HepG2 (cell line): ENCODE measurements around the gene RPLP1. TPM values are rescaled to one million over a fixed set of nuclear protein-coding genes. Genes with fewer than 3 reads are reported as not detected.

Experiments
- ATAC-seq: fragments of 200-7000 bp; cut with Tn5 transposase; 3 replicates; pipeline ENCODE4 v1.9.1; 2020; ENCODE audit warnings: mild to moderate bottlenecking, moderate library complexity
- BruUV-seq: library from RNA; stranded (reverse); fragments of 400-500 nt; replicated peaks from 2 replicates; lab custom pipeline; 2021; lab: Mats Ljungman, UMichigan
- CTCF ChIA-PET: fragments of 300-600 bp; formaldehyde crosslinking; extraction: SDS; loops from one replicate; lab custom pipeline; 2021; ENCODE audit warnings: low total read pairs, inconsistent platforms, low intra/inter-chr PET ratio; lab: Yijun Ruan, JAX
- POLR2A ChIA-PET: fragments of 350-600 bp; sonication (Branson Sonifier 250); formaldehyde crosslinking; loops from one replicate; lab custom pipeline; 2020; ENCODE audit warnings: antibody characterized with exemption, inconsistent platforms; lab: Yijun Ruan, JAX
- DNase-seq: peaks from one replicate; pipeline ENCODE4 v3.0.0-alpha.2; 2015; ENCODE audit warnings: low spot score
- FAIRE-seq: peaks from 3 replicates; lab custom pipeline; 2011; peaks lifted over from hg19 to GRCh38; lab: Jason Lieb, UNC
- H2AFZ ChIP-seq: one replicate; pipeline ENCODE4 v1.6.1; 2011; ENCODE audit warnings: low read length, inconsistent platforms
- H3K27ac ChIP-seq: fragments of 300-600 bp; 3 replicates; pipeline ENCODE4 v1.8.0; 2011; ENCODE audit warnings: mixed run types, mild to moderate bottlenecking, mixed read lengths, low read length, inconsistent platforms; ENCODE audit not compliant: insufficient read depth; ENCODE audit errors: extremely low read length
- H3K27me3 ChIP-seq, 2 experiments: fragments of 200-600 bp in 1 of 2; 2 replicates in 1 of 2; 3 replicates in 1 of 2; pipeline versions ENCODE4 v1.6.0 to v1.8.0; 2011; ENCODE audit warnings: low read length in 2 of 2, mild to moderate bottlenecking in 2 of 2, moderate library complexity in 2 of 2, inconsistent platforms in 1 of 2; ENCODE audit not compliant: insufficient read depth in 2 of 2, control insufficient read depth in 1 of 2
- H3K36me3 ChIP-seq, 2 experiments: fragments of 200-600 bp in 1 of 2; replicated peaks in 1 of 2; 2 replicates in 1 of 2; 3 replicates in 1 of 2; pipeline versions ENCODE4 v1.5.1 to v1.8.0; 2011; ENCODE audit warnings: low read length in 2 of 2, inconsistent platforms in 1 of 2; ENCODE audit not compliant: insufficient read depth in 2 of 2, control insufficient read depth in 1 of 2
- H3K4me1 ChIP-seq: 2 replicates; pipeline ENCODE4 v1.5.1; 2012; ENCODE audit warnings: low read length, inconsistent platforms; ENCODE audit not compliant: insufficient read depth
- H3K4me2 ChIP-seq: 2 replicates; pipeline ENCODE4 v1.6.0; 2011; ENCODE audit warnings: low read depth, low read length, inconsistent platforms
- H3K4me3 ChIP-seq, 3 experiments: fragments of 200-600 bp in 1 of 3; sonication (generic), shearing (Covaris generic) in 1 of 3; replicated peaks in 1 of 3; 2 replicates each; pipeline ENCODE4 v1.5.1; 2011 to 2016; ENCODE audit warnings: low read length in 3 of 3, inconsistent platforms in 2 of 3, low read depth in 2 of 3, mild to moderate bottlenecking in 2 of 3, control low read depth in 1 of 3, mixed read lengths in 1 of 3; ENCODE audit not compliant: insufficient read depth in 1 of 3
- H3K79me2 ChIP-seq: one replicate; pipeline ENCODE4 v1.6.1; 2011; ENCODE audit warnings: low read length, inconsistent platforms; ENCODE audit not compliant: insufficient read depth
- H3K9ac ChIP-seq: 2 replicates; pipeline ENCODE4 v1.6.0; 2011; ENCODE audit warnings: mild to moderate bottlenecking, low read depth, low read length, inconsistent platforms; ENCODE audit not compliant: insufficient read depth
- H3K9me3 ChIP-seq: 2 replicates; pipeline ENCODE4 v1.5.1; 2012; ENCODE audit warnings: mild to moderate bottlenecking, low read length
- H4K20me1 ChIP-seq: 2 replicates; pipeline ENCODE4 v1.6.0; 2011; ENCODE audit warnings: inconsistent platforms, mild to moderate bottlenecking, low read length, moderate library complexity; ENCODE audit not compliant: insufficient read depth
- BRCA1 ChIP-seq: sonication (generic); formaldehyde crosslinking; IDR thresholded peaks from 2 replicates; pipeline ENCODE4 v1.4.0; 2020; ENCODE audit warnings: missing genetic modification reagents
- FOXK1 ChIP-seq: sonication (generic); formaldehyde crosslinking; IDR thresholded peaks from 2 replicates; pipeline ENCODE4 v1.4.0; 2020; ENCODE audit warnings: low read depth, missing genetic modification reagents, borderline replicate concordance
- KDM5A ChIP-seq: fragments of 200-600 bp; sonication (generic); IDR thresholded peaks from 2 replicates; pipeline ENCODE4 v1.7.0; 2018; ENCODE audit warnings: antibody characterized with exemption, mild to moderate bottlenecking, low read length, borderline replicate concordance
- SSRP1 ChIP-seq: IDR thresholded peaks from 2 replicates; pipeline ENCODE4 v1.6.1; 2016; ENCODE audit warnings: control low read depth
- YY1 ChIP-seq: IDR thresholded peaks from 2 replicates; pipeline ENCODE4 v1.6.1; 2011; ENCODE audit warnings: low read length, low read depth, moderate library complexity, mild to moderate bottlenecking; ENCODE audit not compliant: insufficient read depth, insufficient replicate concordance
- WGBS: methylation state at CpG from one replicate; pipeline ENCODE4 v1.1.6; 2017; ENCODE audit warnings: low lambda C conversion rate; 5-methylcytosine and 5-hydroxymethylcytosine counted together
- in situ Hi-C: cut with HindIII; loops from 2 replicates; pipeline ENCODE4 v1.10.0; 2017; ENCODE audit warnings: low pct_unique_long_range_greater_than_20kb; ENCODE audit not compliant: extremely low pct_ligation_motif_present
- intact Hi-C: fragments of 100-400 bp; cut with micrococcal nuclease; formaldehyde crosslinking; loops from one replicate; pipeline ENCODE4 v1.10.0; 2022; ENCODE audit not compliant: unreplicated experiment
- polyA plus RNA-seq, 8 experiments: library from polyadenylated mRNA; depleted of rRNA in 3 of 8; stranded (reverse) in 7 of 8; unstranded in 1 of 8; fragments of >200 nt; fragmentation: Illumina TruSeq in 4 of 8; extraction: Trizol in 4 of 8; gene quantifications; 2 replicates each; pipeline versions ENCODE4 v1.2.1 to v1.2.3, GENCODE V29; 2011 to 2016; ENCODE audit warnings: low read depth in 4 of 8, missing spikeins in 1 of 8, mixed read lengths in 1 of 8; ENCODE audit not compliant: insufficient read depth in 1 of 8
- total RNA-seq, 5 experiments: library from RNA; depleted of rRNA; stranded (reverse); fragments of >200 nt; fragmentation: Illumina TruSeq; extraction: Trizol; gene quantifications; 2 replicates each; pipeline ENCODE4 v1.2.3, GENCODE V29; 2016; ENCODE audit warnings: low read depth in 1 of 5
- TF ChIP-seq, protein P1 (sequence below): sonication (generic); formaldehyde crosslinking; IDR thresholded peaks from 2 replicates; pipeline ENCODE4 v1.5.1; 2020; ENCODE audit warnings: mild to moderate bottlenecking, missing genetic modification reagents, moderate library complexity
- TF ChIP-seq, protein P2 (sequence below): sonication (generic); formaldehyde crosslinking; IDR thresholded peaks from 2 replicates; pipeline ENCODE4 v1.9.0; 2022; ENCODE audit warnings: missing genetic modification reagents, mild to moderate bottlenecking, borderline replicate concordance
- TF ChIP-seq, protein P3 (sequence below): IDR thresholded peaks from 2 replicates; pipeline ENCODE4 v1.6.1; 2016; ENCODE audit warnings: missing compliant biosample characterization, missing genetic modification reagents, borderline replicate concordance

Gene RPLP1
- total and polyA plus RNA-seq, 2 of the 13 experiments (the other 11 are each of a cell fraction or from before 2014, with no cell fraction given), result 817 to 929 TPM

DNA sequence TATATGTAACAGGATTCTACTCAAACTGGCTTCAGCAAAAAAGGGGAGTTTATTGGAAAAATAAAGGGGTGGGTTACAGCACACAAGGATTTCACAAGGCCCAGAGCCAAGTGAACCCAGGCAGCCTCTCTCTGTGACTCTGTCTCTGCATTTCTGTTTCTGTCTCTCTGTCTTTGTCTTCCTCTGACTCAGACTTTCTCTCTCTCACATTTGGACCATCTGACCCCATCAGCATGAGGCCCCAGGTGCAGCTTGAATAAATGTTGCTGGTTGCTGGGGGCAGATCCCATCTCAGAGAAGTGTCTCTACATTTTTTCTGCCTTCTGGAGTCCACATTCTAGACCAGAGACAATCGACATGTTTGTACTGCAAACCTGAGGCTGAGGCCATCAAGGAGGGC, 45.0 kb downstream of the RPLP1 start:
- ChIA-PET POLR2A (no interaction called here), CTCF (no interaction called here)
- Histone ChIP-seq H3K27me3 (peaks cover 1 to 18% of the 10 kb centered on the region in 2 experiments; a peak in 4 of 5 replicates), H2AFZ (no peak overlapping the region), H3K9ac (no peak overlapping the region), H3K4me1 (no peaks in the 10 kb centered on the region), H3K79me2 (no peaks in the 10 kb centered on the region), H3K27ac (no peak overlapping the region), H3K4me2 (no peak overlapping the region), H3K9me3 (no peaks in the 10 kb centered on the region), H4K20me1 (no peaks in the 10 kb centered on the region), H3K36me3 (no peaks in the 10 kb centered on the region), H3K4me3 (no peak overlapping the region)
- DNase-seq, result no peak
- intact Hi-C loops, result no loop called here
- no peak for FAIRE-seq
- in situ Hi-C loops, result no loop called here
- TF ChIP-seq SSRP1 (CRISPR knock-in tag), result no peak
- no peak for TF ChIP-seq KDM5A
- no peak for TF ChIP-seq BRCA1
- TF ChIP-seq, protein P1, sequence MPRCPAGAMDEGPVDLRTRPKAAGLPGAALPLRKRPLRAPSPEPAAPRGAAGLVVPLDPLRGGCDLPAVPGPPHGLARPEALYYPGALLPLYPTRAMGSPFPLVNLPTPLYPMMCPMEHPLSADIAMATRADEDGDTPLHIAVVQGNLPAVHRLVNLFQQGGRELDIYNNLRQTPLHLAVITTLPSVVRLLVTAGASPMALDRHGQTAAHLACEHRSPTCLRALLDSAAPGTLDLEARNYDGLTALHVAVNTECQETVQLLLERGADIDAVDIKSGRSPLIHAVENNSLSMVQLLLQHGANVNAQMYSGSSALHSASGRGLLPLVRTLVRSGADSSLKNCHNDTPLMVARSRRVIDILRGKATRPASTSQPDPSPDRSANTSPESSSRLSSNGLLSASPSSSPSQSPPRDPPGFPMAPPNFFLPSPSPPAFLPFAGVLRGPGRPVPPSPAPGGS (CRISPR knock-in tag), result no peak
- TF ChIP-seq, protein P2, sequence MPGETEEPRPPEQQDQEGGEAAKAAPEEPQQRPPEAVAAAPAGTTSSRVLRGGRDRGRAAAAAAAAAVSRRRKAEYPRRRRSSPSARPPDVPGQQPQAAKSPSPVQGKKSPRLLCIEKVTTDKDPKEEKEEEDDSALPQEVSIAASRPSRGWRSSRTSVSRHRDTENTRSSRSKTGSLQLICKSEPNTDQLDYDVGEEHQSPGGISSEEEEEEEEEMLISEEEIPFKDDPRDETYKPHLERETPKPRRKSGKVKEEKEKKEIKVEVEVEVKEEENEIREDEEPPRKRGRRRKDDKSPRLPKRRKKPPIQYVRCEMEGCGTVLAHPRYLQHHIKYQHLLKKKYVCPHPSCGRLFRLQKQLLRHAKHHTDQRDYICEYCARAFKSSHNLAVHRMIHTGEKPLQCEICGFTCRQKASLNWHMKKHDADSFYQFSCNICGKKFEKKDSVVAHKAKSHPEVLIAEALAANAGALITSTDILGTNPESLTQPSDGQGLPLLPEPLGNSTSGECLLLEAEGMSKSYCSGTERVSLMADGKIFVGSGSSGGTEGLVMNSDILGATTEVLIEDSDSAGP (CRISPR knock-in tag), result no peak
- no TSS peak for BruUV-seq
- 0% methylated on average over 1 of the region's 1 CpG for WGBS
- ATAC-seq, result no peak

DNA sequence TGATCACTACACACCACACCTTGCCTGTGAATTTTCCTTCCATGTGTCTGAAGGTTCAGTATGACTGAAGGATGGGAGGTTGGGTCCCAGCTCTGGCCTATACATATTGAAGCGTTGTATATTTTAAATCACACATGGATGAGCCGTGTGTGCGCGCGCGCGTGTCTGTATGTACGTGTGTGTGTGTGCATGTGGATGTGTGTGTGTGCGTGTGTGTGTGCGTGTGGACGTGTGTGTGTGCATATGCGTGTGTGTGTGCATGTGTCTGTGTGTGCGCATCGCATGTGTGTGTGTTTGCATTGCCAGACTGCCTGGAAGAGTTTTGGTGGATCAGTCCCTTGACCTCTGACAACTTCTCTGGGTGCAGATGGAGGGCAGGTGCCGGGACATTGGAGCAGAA, 45.7 kb downstream of the RPLP1 start:
- no peak for DNase-seq

More for the DNA sequence above, 45.7 kb downstream of the RPLP1 start:
- in situ Hi-C loops, result no loop called here
- H3K4me2 ChIP-seq, result no peak overlapping the region
- H3K36me3 ChIP-seq, result no peaks in the 10 kb centered on the region
- CTCF ChIA-PET, result no interaction called here
- no peak overlapping the region for H2AFZ ChIP-seq
- H3K9me3 ChIP-seq, result no peaks in the 10 kb centered on the region
- BruUV-seq, result no TSS peak
- no peak overlapping the region for H3K27ac ChIP-seq
- H4K20me1 ChIP-seq, result no peaks in the 10 kb centered on the region
- 62% methylated on average over 15 of the region's 15 CpGs for WGBS
- FAIRE-seq, result no peak
- no peak overlapping the region for H3K9ac ChIP-seq
- POLR2A ChIA-PET, result no interaction called here
- no peaks in the 10 kb centered on the region for H3K4me1 ChIP-seq
- H3K4me3 ChIP-seq, result no peak overlapping the region
- intact Hi-C loops, result no loop called here
- ATAC-seq, result no peak
- peaks cover 1 to 19% of the 10 kb centered on the region in 2 experiments; a peak in 4 of 5 replicates for H3K27me3 ChIP-seq
- H3K79me2 ChIP-seq, result no peaks in the 10 kb centered on the region
- TF ChIP-seq FOXK1 (no peak), YY1 (no peak)
- TF ChIP-seq, protein P3, sequence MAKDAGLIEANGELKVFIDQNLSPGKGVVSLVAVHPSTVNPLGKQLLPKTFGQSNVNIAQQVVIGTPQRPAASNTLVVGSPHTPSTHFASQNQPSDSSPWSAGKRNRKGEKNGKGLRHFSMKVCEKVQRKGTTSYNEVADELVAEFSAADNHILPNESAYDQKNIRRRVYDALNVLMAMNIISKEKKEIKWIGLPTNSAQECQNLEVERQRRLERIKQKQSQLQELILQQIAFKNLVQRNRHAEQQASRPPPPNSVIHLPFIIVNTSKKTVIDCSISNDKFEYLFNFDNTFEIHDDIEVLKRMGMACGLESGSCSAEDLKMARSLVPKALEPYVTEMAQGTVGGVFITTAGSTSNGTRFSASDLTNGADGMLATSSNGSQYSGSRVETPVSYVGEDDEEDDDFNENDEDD, result no peak
